Sigmoid colon (tissue), 4 donors: ENCODE data around the gene CLEC19A.

Source experiments
- EP300 ChIP-seq, 4 donors: sonication (generic); formaldehyde crosslinking; IDR thresholded peaks; one replicate each; pipeline ENCODE4 v1.6.1; 2017; ENCODE audit warnings: antibody characterized with exemption in 4 of 4
- POLR2A ChIP-seq, 2 donors: fragments of 450-650 bp; IDR thresholded peaks; one replicate each; pipeline ENCODE4 v1.6.1; 2016; ENCODE audit warnings: antibody characterized with exemption in 2 of 2, mild to moderate bottlenecking in 2 of 2, moderate library complexity in 2 of 2
- TF ChIP-seq, protein P1 (sequence below), 4 experiments: fragments of 450-650 bp in 3 of 4; fragments of 200-600 bp in 1 of 4; IDR thresholded peaks; one replicate each; pipeline ENCODE4 v1.5.1; 2016 to 2019; ENCODE audit warnings: antibody characterized with exemption in 4 of 4, mild to moderate bottlenecking in 3 of 4, moderate library complexity in 2 of 4

GRCh38 chr16:19359556-19359955 lies 74.0 kb downstream of the CLEC19A start:
- TF ChIP-seq, protein P1, sequence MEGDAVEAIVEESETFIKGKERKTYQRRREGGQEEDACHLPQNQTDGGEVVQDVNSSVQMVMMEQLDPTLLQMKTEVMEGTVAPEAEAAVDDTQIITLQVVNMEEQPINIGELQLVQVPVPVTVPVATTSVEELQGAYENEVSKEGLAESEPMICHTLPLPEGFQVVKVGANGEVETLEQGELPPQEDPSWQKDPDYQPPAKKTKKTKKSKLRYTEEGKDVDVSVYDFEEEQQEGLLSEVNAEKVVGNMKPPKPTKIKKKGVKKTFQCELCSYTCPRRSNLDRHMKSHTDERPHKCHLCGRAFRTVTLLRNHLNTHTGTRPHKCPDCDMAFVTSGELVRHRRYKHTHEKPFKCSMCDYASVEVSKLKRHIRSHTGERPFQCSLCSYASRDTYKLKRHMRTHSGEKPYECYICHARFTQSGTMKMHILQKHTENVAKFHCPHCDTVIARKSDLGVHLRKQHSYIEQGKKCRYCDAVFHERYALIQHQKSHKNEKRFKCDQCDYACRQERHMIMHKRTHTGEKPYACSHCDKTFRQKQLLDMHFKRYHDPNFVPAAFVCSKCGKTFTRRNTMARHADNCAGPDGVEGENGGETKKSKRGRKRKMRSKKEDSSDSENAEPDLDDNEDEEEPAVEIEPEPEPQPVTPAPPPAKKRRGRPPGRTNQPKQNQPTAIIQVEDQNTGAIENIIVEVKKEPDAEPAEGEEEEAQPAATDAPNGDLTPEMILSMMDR (IDR thresholded peaks at IDR 0.05), result no peak
- no peak for TF ChIP-seq POLR2A (IDR thresholded peaks at IDR 0.05)
- TF ChIP-seq EP300 (IDR thresholded peaks at IDR 0.05), result no peak
